IMR-90 (cell line): ENCODE results near the gene SLC9A9. TPM values are rescaled to one million over a fixed set of nuclear protein-coding genes. Genes with fewer than 3 reads are reported as not detected.

Experiments used
- ATAC-seq: fragments of 200-7000 bp; cut with Tn5 transposase; 2 replicates; pipeline ENCODE4 v1.9.1; 2020; ENCODE audit warnings: low read depth, mild to moderate bottlenecking, moderate library complexity
- BruUV-seq: library from RNA; stranded (reverse); fragments of 400-500 nt; replicated peaks from 2 replicates; lab custom pipeline; 2021; lab: Mats Ljungman, UMichigan
- CTCF ChIA-PET: fragments of 300-600 bp; formaldehyde crosslinking; extraction: SDS; loops from one replicate; lab custom pipeline; 2021; ENCODE audit warnings: antibody characterized with exemption; lab: Yijun Ruan, JAX
- POLR2A ChIA-PET: fragments of 300-600 bp; sonication (Branson Sonifier 250); formaldehyde crosslinking; loops from one replicate; lab custom pipeline; 2022; ENCODE audit warnings: antibody characterized with exemption; ENCODE audit not compliant: unreplicated experiment; lab: Charles Lee
- DNase-seq: peaks from one replicate; pipeline ENCODE4 v3.0.0; 2013
- H2AFZ ChIP-seq: replicated peaks from 2 replicates; pipeline ENCODE3; 2013; ENCODE audit warnings: low read length, mild to moderate bottlenecking; ENCODE audit not compliant: poor library complexity
- H2AK5ac ChIP-seq: 2 replicates; pipeline ENCODE4 v1.6.1; 2013; ENCODE audit warnings: low read depth, low read length, inconsistent platforms
- H2AK9ac ChIP-seq: replicated peaks from 2 replicates; pipeline ENCODE3; 2013; ENCODE audit warnings: mild to moderate bottlenecking, low read depth, low read length, moderate library complexity; ENCODE audit not compliant: poor library complexity
- H2BK120ac ChIP-seq: 2 replicates; pipeline ENCODE4 v1.6.1; 2013; ENCODE audit warnings: low read depth, low read length, inconsistent platforms
- H2BK15ac ChIP-seq: 3 replicates; pipeline ENCODE4 v1.6.1; 2013; ENCODE audit warnings: low read depth, low read length, inconsistent platforms
- H2BK20ac ChIP-seq: 2 replicates; pipeline ENCODE4 v1.6.1; 2013; ENCODE audit warnings: low read depth, mild to moderate bottlenecking, inconsistent platforms, low read length, moderate library complexity
- H2BK5ac ChIP-seq: 2 replicates; pipeline ENCODE4 v1.6.1; 2013; ENCODE audit warnings: mild to moderate bottlenecking, low read depth, low read length, inconsistent platforms; ENCODE audit not compliant: poor library complexity, severe bottlenecking
- H3K14ac ChIP-seq: replicated peaks from 2 replicates; pipeline ENCODE4 v1.6.1; 2013; ENCODE audit warnings: low read depth, low read length, inconsistent platforms
- H3K18ac ChIP-seq: 2 replicates; pipeline ENCODE4 v1.6.1; 2013; ENCODE audit warnings: low read depth, low read length, control low read depth
- H3K23ac ChIP-seq: 2 replicates; pipeline ENCODE4 v1.6.1; 2013; ENCODE audit warnings: low read depth, low read length, inconsistent platforms
- H3K27ac ChIP-seq: 2 replicates; pipeline ENCODE4 v1.5.1; 2013; ENCODE audit warnings: mild to moderate bottlenecking, control low read depth, low read length; ENCODE audit not compliant: insufficient read depth
- H3K27me3 ChIP-seq: 2 replicates; pipeline ENCODE4 v1.6.1; 2013; ENCODE audit warnings: low read length; ENCODE audit not compliant: control insufficient read depth, insufficient read depth
- H3K36me3 ChIP-seq: 2 replicates; pipeline ENCODE4 v1.6.1; 2013; ENCODE audit warnings: low read length, mixed read lengths; ENCODE audit not compliant: control insufficient read depth, insufficient read depth
- H3K4ac ChIP-seq: 2 replicates; pipeline ENCODE4 v1.6.1; 2013; ENCODE audit warnings: low read depth, low read length, inconsistent platforms
- H3K4me1 ChIP-seq: 2 replicates; pipeline ENCODE4 v1.6.1; 2013; ENCODE audit warnings: low read length, mixed read lengths; ENCODE audit not compliant: control insufficient read depth, insufficient read depth
- H3K4me2 ChIP-seq: 2 replicates; pipeline ENCODE4 v1.6.1; 2013; ENCODE audit warnings: low read depth, mild to moderate bottlenecking, control low read depth, low read length, moderate library complexity
- H3K4me3 ChIP-seq: 2 replicates; pipeline ENCODE4 v1.5.1; 2013; ENCODE audit warnings: low read depth, mild to moderate bottlenecking, control low read depth, low read length, moderate library complexity; ENCODE audit not compliant: insufficient read depth
- H3K56ac ChIP-seq: 2 replicates; pipeline ENCODE4 v1.6.1; 2013; ENCODE audit warnings: low read length, inconsistent platforms; ENCODE audit not compliant: insufficient read depth; ENCODE audit errors: extremely low read depth
- H3K79me1 ChIP-seq, 2 experiments: 2 replicates each; pipeline ENCODE4 v1.6.1; 2013; ENCODE audit warnings: low read length in 2 of 2, inconsistent platforms in 1 of 2, low read depth in 1 of 2
- H3K9ac ChIP-seq: 2 replicates; pipeline ENCODE4 v1.6.1; 2013; ENCODE audit warnings: low read depth, low read length, control low read depth
- H3K9me1 ChIP-seq: 2 replicates; pipeline ENCODE4 v1.6.1; 2013; ENCODE audit warnings: low read length, inconsistent platforms; ENCODE audit not compliant: insufficient read depth
- H3K9me3 ChIP-seq: 2 replicates; pipeline ENCODE4 v1.6.1; 2013; ENCODE audit warnings: low read length; ENCODE audit not compliant: control insufficient read depth, insufficient read depth
- H4K20me1 ChIP-seq: 2 replicates; pipeline ENCODE4 v1.6.1; 2013; ENCODE audit warnings: low read length, inconsistent platforms; ENCODE audit not compliant: insufficient read depth
- H4K5ac ChIP-seq: 2 replicates; pipeline ENCODE4 v1.6.1; 2013; ENCODE audit warnings: mild to moderate bottlenecking, low read depth, low read length, control low read depth
- H4K8ac ChIP-seq, 2 experiments: 2 replicates each; pipeline ENCODE4 v1.6.1; 2013; ENCODE audit warnings: low read depth in 2 of 2, low read length in 2 of 2, control low read depth in 1 of 2, inconsistent platforms in 1 of 2
- H4K91ac ChIP-seq: 2 replicates; pipeline ENCODE4 v1.6.1; 2013; ENCODE audit warnings: low read depth, low read length, inconsistent platforms; ENCODE audit not compliant: insufficient read depth
- CHD1 ChIP-seq: IDR thresholded peaks from 2 replicates; pipeline ENCODE4 v1.6.1; 2012; ENCODE audit warnings: low read depth, low read length, improper control_type of control experiment
- FOS ChIP-seq: fragments of 150-350 bp; IDR thresholded peaks from 2 replicates; pipeline ENCODE4 v1.6.1; 2016; ENCODE audit warnings: low read depth, low read length
- MAFK ChIP-seq: IDR thresholded peaks from 2 replicates; pipeline ENCODE4 v1.6.1; 2012; ENCODE audit warnings: low read depth, low read length, improper control_type of control experiment
- MAZ ChIP-seq: IDR thresholded peaks from 2 replicates; pipeline ENCODE4 v1.6.1; 2012; ENCODE audit warnings: low read depth, mild to moderate bottlenecking, low read length, improper control_type of control experiment, moderate library complexity, borderline replicate concordance
- MXI1 ChIP-seq: IDR thresholded peaks from 2 replicates; pipeline ENCODE4 v1.6.1; 2012; ENCODE audit warnings: low read depth, mild to moderate bottlenecking, low read length, moderate library complexity, borderline replicate concordance
- NFE2L2 ChIP-seq: fragments of 150-350 bp; IDR thresholded peaks from 2 replicates; pipeline ENCODE4 v1.6.1; 2016; ENCODE audit warnings: low read depth, mild to moderate bottlenecking, low read length
- POLR2A ChIP-seq: IDR thresholded peaks from 2 replicates; pipeline ENCODE4 v1.6.1; 2012; ENCODE audit warnings: mild to moderate bottlenecking, low read depth, low read length
- RAD21 ChIP-seq: IDR thresholded peaks from 2 replicates; pipeline ENCODE4 v1.6.1; 2012; ENCODE audit warnings: low read length, improper control_type of control experiment
- RCOR1 ChIP-seq: IDR thresholded peaks from 2 replicates; pipeline ENCODE4 v1.6.1; 2012; ENCODE audit warnings: mild to moderate bottlenecking, low read length, improper control_type of control experiment; ENCODE audit not compliant: insufficient replicate concordance
- SMC3 ChIP-seq: fragments of 150-350 bp; IDR thresholded peaks from 2 replicates; pipeline ENCODE4 v1.6.1; 2016; ENCODE audit warnings: low read depth, mild to moderate bottlenecking, antibody characterized with exemption, low read length, moderate library complexity
- WGBS, 2 experiments: methylation state at CpG; one replicate each; pipeline versions ENCODE4 v1.1.5 to v1.1.7; 2013; ENCODE audit warnings: missing lambda C conversion rate in 2 of 2; ENCODE audit not compliant: insufficient read length in 1 of 2; ENCODE audit errors: extremely low coverage in 2 of 2; 5-methylcytosine and 5-hydroxymethylcytosine counted together
- dilution Hi-C: fragments of 300-500 bp; cut with HindIII; formaldehyde crosslinking; loops from one replicate; pipeline ENCODE4 v1.14.3; 2018; ENCODE audit warnings: low sequenced_read_pairs; ENCODE audit not compliant: unreplicated experiment
- in situ Hi-C: fragments of 300-500 bp; cut with MboI; formaldehyde crosslinking; loops from 3 replicates; pipeline ENCODE4 v1.14.3; 2019; ENCODE audit warnings: low sequenced_read_pairs, inconsistent platforms, mixed read lengths
- intact Hi-C: fragments of 100-400 bp; cut with micrococcal nuclease; formaldehyde crosslinking; loops from 2 replicates; pipeline ENCODE4 v1.10.0; 2022
- polyA plus RNA-seq, 3 experiments: library from polyadenylated mRNA; depleted of rRNA; stranded (reverse); fragments of >200 nt; gene quantifications; 2 replicates each; pipeline ENCODE4 v1.2.3, GENCODE V29; 2012; ENCODE audit warnings: low replicate concordance in 1 of 3
- total RNA-seq: library from RNA; depleted of rRNA; stranded (reverse); fragments of >200 nt; gene quantifications from 2 replicates; pipeline ENCODE4 v1.2.3, GENCODE V29; 2012
- TF ChIP-seq, protein P1 (sequence below): fragments of 150-350 bp; IDR thresholded peaks from 2 replicates; pipeline ENCODE4 v1.6.1; 2016; ENCODE audit warnings: low read depth, mild to moderate bottlenecking, low read length, moderate library complexity, borderline replicate concordance
- TF ChIP-seq, protein P2 (sequence below): fragments of 150-350 bp; IDR thresholded peaks from 2 replicates; pipeline ENCODE4 v1.6.1; 2017; ENCODE audit warnings: mild to moderate bottlenecking, antibody characterized with exemption, low read length, low read depth

SLC9A9 gene
- total and polyA plus RNA-seq, 2 of the 4 experiments (the other 2 are of a cell fraction), result 1.4 to 2.3 TPM

DNA sequence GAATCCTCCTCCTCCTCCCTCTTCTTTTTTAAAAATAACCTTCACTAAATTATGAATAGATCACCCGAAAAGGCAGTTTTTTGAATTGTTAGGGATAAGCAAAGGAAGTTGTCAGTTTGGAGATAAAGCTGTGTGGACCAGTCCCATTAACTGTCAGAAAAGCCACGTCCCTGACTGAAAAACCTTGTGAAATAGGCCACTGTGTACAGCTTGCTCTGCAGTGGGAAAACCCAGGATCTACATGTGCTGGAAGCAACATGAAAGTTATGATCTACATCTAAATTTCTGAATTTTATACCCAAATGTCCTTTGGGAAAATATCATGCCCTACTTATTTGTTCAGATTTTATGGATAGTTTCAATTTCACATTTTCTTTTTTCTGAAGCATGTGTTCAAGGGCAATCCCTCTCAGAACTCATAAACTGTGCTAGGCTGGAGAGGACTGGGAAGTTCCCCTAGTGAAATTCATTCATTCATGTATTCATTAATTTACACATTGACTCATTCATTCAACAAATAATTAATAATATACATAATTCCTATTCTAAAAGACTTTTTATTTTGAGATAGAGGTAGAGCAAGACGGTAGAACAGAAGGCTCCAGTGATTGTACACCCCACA is 149.5 kb downstream of the SLC9A9 start:
- Histone ChIP-seq H2BK120ac (no peak overlapping the region), H3K4me3 (no peak overlapping the region), H4K8ac (no peak overlapping the region), H4K91ac (no peak overlapping the region), H3K14ac (no peak overlapping the region), H3K79me1 (no peaks in the 10 kb centered on the region), H2AK5ac (no peak overlapping the region), H3K4me2 (no peak overlapping the region), H3K27ac (no peak overlapping the region), H3K9me1 (no peaks in the 10 kb centered on the region), H2BK20ac (no peak overlapping the region), H3K9ac (no peak overlapping the region), H3K9me3 (no peaks in the 10 kb centered on the region), H2AK9ac (no peak overlapping the region), H2AFZ (no peak overlapping the region), H3K27me3 (no peaks in the 10 kb centered on the region), H3K56ac (no peak overlapping the region), H2BK5ac (no peak overlapping the region), H3K4me1 (no peaks in the 10 kb centered on the region), H4K5ac (no peak overlapping the region), H2BK15ac (no peak overlapping the region), H3K36me3 (no peaks in the 10 kb centered on the region), H3K18ac (no peak overlapping the region), H3K4ac (no peak overlapping the region), H4K20me1 (no peaks in the 10 kb centered on the region), H3K23ac (no peak overlapping the region)
- no CpG with 5 or more reads among the region's 3 CpGs for WGBS, 2 experiments
- DNase-seq, result no peak
- intact Hi-C loops (no loop called here), in situ Hi-C loops (no loop called here), dilution Hi-C loops (no loop called here)
- POLR2A ChIA-PET, result no interaction called here
- CTCF ChIA-PET, result no interaction called here
- no peak for ATAC-seq
- no peak for TF ChIP-seq MXI1
- TF ChIP-seq SMC3, result no peak
- TF ChIP-seq MAZ, result no peak
- TF ChIP-seq RCOR1, result no peak
- TF ChIP-seq POLR2A, result no peak
- no peak for TF ChIP-seq FOS
- no peak for TF ChIP-seq NFE2L2
- TF ChIP-seq CHD1, result no peak
- TF ChIP-seq, protein P1, sequence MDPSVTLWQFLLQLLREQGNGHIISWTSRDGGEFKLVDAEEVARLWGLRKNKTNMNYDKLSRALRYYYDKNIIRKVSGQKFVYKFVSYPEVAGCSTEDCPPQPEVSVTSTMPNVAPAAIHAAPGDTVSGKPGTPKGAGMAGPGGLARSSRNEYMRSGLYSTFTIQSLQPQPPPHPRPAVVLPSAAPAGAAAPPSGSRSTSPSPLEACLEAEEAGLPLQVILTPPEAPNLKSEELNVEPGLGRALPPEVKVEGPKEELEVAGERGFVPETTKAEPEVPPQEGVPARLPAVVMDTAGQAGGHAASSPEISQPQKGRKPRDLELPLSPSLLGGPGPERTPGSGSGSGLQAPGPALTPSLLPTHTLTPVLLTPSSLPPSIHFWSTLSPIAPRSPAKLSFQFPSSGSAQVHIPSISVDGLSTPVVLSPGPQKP, result no peak
- no peak for TF ChIP-seq RAD21
- TF ChIP-seq, protein P2, sequence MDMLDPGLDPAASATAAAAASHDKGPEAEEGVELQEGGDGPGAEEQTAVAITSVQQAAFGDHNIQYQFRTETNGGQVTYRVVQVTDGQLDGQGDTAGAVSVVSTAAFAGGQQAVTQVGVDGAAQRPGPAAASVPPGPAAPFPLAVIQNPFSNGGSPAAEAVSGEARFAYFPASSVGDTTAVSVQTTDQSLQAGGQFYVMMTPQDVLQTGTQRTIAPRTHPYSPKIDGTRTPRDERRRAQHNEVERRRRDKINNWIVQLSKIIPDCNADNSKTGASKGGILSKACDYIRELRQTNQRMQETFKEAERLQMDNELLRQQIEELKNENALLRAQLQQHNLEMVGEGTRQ, result no peak
- no peak for TF ChIP-seq MAFK
- no TSS peak for BruUV-seq
